Liver (tissue), 9 donors: ENCODE measurements around the gene CCDC68. TPM values are rescaled to one million over a fixed set of nuclear protein-coding genes. Genes with fewer than 3 reads are reported as not detected.

Experiments used
- DNase-seq: peaks from one replicate; pipeline ENCODE4 v3.0.0-alpha.2; 2017; ENCODE audit warnings: low spot score
- H3K27ac ChIP-seq, 2 donors: one replicate each; pipeline ENCODE4 v1.7.0; 2013; ENCODE audit warnings: inconsistent platforms in 2 of 2, low read length in 2 of 2, control low read depth in 1 of 2, low read depth in 1 of 2, mild to moderate bottlenecking in 1 of 2
- H3K27me3 ChIP-seq, 4 donors: one replicate each; pipeline versions ENCODE4 v1.6.1 to v1.7.0; 2013; ENCODE audit warnings: low read length in 3 of 4, inconsistent platforms in 1 of 4, mild to moderate bottlenecking in 1 of 4, moderate library complexity in 1 of 4; ENCODE audit not compliant: control insufficient read depth in 4 of 4, insufficient read depth in 4 of 4
- H3K36me3 ChIP-seq, 4 donors: one replicate each; pipeline versions ENCODE4 v1.6.1 to v1.7.0; 2013; ENCODE audit warnings: low read length in 3 of 4, mild to moderate bottlenecking in 3 of 4, low read depth in 1 of 4, moderate library complexity in 1 of 4; ENCODE audit not compliant: control insufficient read depth in 4 of 4, insufficient read depth in 3 of 4
- H3K4me1 ChIP-seq, 4 donors: one replicate each; pipeline versions ENCODE4 v1.6.1 to v1.7.0; 2013; ENCODE audit warnings: low read length in 3 of 4, mild to moderate bottlenecking in 3 of 4, moderate library complexity in 1 of 4; ENCODE audit not compliant: control insufficient read depth in 4 of 4, insufficient read depth in 4 of 4
- H3K4me3 ChIP-seq, 3 donors: one replicate each; pipeline versions ENCODE4 v1.6.1 to v1.7.0; 2013; ENCODE audit warnings: low read length in 3 of 3, control low read depth in 1 of 3, low read depth in 1 of 3, mild to moderate bottlenecking in 1 of 3
- H3K9ac ChIP-seq, 2 donors: one replicate each; pipeline ENCODE4 v1.7.0; 2013; ENCODE audit warnings: low read length in 2 of 2, mild to moderate bottlenecking in 2 of 2, moderate library complexity in 2 of 2, control low read depth in 1 of 2, low read depth in 1 of 2
- H3K9me3 ChIP-seq, 4 donors: one replicate each; pipeline versions ENCODE4 v1.6.1 to v1.7.0; 2013; ENCODE audit warnings: low read length in 3 of 4; ENCODE audit not compliant: control insufficient read depth in 4 of 4
- CTCF ChIP-seq: fragments of 150-350 bp; IDR thresholded peaks from 2 replicates; pipeline ENCODE4 v1.5.1; 2017; ENCODE audit warnings: improper control_type of control experiment, low read depth, low read length; ENCODE audit not compliant: missing input control
- EGR1 ChIP-seq, 2 donors: IDR thresholded peaks; 2 replicates each; pipeline ENCODE4 v1.6.1; 2016 to 2018; ENCODE audit warnings: antibody characterized with exemption in 2 of 2, low read depth in 2 of 2
- FOXA1 ChIP-seq: IDR thresholded peaks from 2 replicates; pipeline ENCODE4 v1.6.1; 2016; ENCODE audit warnings: antibody characterized with exemption
- FOXA2 ChIP-seq: IDR thresholded peaks from 2 replicates; pipeline ENCODE4 v1.6.1; 2016; ENCODE audit warnings: antibody characterized with exemption
- GABPA ChIP-seq, 2 donors: IDR thresholded peaks in 1 of 2; conservative IDR thresholded peaks in 1 of 2; 2 replicates each; pipeline ENCODE4 v1.6.1; 2016; ENCODE audit warnings: antibody characterized with exemption in 2 of 2, mild to moderate bottlenecking in 1 of 2, moderate library complexity in 1 of 2
- HNF4A ChIP-seq, 2 donors: conservative IDR thresholded peaks; 2 replicates each; pipeline ENCODE4 v1.6.1; 2016; ENCODE audit warnings: antibody characterized with exemption in 2 of 2, mild to moderate bottlenecking in 2 of 2
- HNF4G ChIP-seq: IDR thresholded peaks from 2 replicates; pipeline ENCODE4 v1.6.1; 2016; ENCODE audit warnings: antibody characterized with exemption
- JUND ChIP-seq, 2 donors: IDR thresholded peaks; 2 replicates each; pipeline ENCODE4 v1.6.1; 2016; ENCODE audit warnings: antibody characterized with exemption in 2 of 2
- MAX ChIP-seq: IDR thresholded peaks from 2 replicates; pipeline ENCODE4 v1.6.1; 2016; ENCODE audit warnings: antibody characterized with exemption
- RAD21 ChIP-seq, 2 donors: IDR thresholded peaks; 2 replicates each; pipeline ENCODE4 v1.6.1; 2016; ENCODE audit warnings: antibody characterized with exemption in 2 of 2, mild to moderate bottlenecking in 2 of 2
- RXRA ChIP-seq, 2 donors: IDR thresholded peaks; 2 replicates each; pipeline ENCODE4 v1.6.1; 2017 to 2018; ENCODE audit warnings: antibody characterized with exemption in 2 of 2, mild to moderate bottlenecking in 1 of 2
- SP1 ChIP-seq: IDR thresholded peaks from 2 replicates; pipeline ENCODE4 v1.6.1; 2018; ENCODE audit warnings: antibody characterized with exemption, mild to moderate bottlenecking
- TAF1 ChIP-seq: conservative IDR thresholded peaks from 2 replicates; pipeline ENCODE4 v1.6.1; 2016; ENCODE audit warnings: antibody characterized with exemption, mild to moderate bottlenecking
- YY1 ChIP-seq: IDR thresholded peaks from 2 replicates; pipeline ENCODE4 v1.6.1; 2016; ENCODE audit warnings: antibody characterized with exemption, mild to moderate bottlenecking
- WGBS: extraction: QIAGEN DNeasy Blood & Tissue Kit; methylation state at CpG from one replicate; pipeline ENCODE4 v1.1.7; 2013; 5-methylcytosine and 5-hydroxymethylcytosine counted together
- polyA plus RNA-seq, 2 donors: library from polyadenylated mRNA; stranded (reverse) in 1 of 2; unstranded in 1 of 2; fragments of 200-250 nt in 1 of 2; fragments of >200 nt in 1 of 2; fragmentation: Nextera tagmentation in 1 of 2; extraction: Ambion mirVana in 1 of 2; gene quantifications; one replicate each; pipeline versions ENCODE4 v1.2.1 to v1.2.3, GENCODE V29; 2013 to 2015
- total RNA-seq, 2 donors: library from RNA; depleted of rRNA; stranded (reverse); fragments of >200 nt; gene quantifications; one replicate each; pipeline ENCODE4 v1.2.3, GENCODE V29; 2014
- TF ChIP-seq, protein P1 (sequence below): IDR thresholded peaks from 2 replicates; pipeline ENCODE4 v1.6.1; 2016; ENCODE audit warnings: antibody characterized with exemption
- TF ChIP-seq, protein P2 (sequence below): IDR thresholded peaks from 2 replicates; pipeline ENCODE4 v1.6.1; 2016; ENCODE audit warnings: antibody characterized with exemption, mild to moderate bottlenecking
- donor health status: healthy.
- donor health status: healthy.
- donor health status: healthy.
- donor health status: healthy.
- donor health status: healthy.

Gene CCDC68
- total and polyA plus RNA-seq, 4 donors = 2.6 to 17.5 (median 11.2) TPM

DNA sequence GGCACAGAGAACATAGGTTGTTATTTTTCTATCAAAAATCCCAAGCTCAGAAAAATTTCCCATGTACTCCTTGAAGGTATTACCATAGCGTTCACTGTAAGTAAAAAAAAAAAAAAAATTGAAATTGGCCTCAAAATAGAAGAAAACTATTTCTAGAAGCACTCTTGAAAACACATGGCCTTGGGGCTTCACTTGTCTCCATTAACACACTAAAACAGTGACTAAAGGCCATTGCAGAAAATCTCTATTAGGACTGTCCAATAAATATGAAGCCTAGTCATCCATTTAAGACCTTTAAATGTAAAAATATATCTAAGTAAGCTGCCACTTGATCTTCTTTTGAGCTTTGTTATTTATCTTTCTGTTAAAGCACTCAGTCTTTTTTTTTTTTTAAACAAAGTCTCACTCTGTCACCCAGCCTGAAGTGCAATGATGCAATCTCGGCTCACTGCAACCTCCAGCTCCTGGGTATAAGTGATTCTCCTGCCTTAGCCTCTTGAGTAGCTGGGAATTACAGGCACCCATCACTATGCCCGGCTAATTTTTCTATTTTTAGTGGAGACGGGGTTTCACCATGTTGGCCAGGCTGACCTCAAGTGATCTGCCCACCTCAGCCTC is 35.8 kb downstream of the CCDC68 start:
- H3K9me3 ChIP-seq = no peaks in the 10 kb centered on the region
- no peak overlapping the region for H3K9ac ChIP-seq
- H3K4me1 ChIP-seq = no peaks in the 10 kb centered on the region
- WGBS = 88% methylated on average over 4 of the region's 4 CpGs
- peaks cover 1 to 4% (median 3%) of the 10 kb centered on the region in 4 donors for H3K36me3 ChIP-seq
- no peak for DNase-seq
- no peak overlapping the region for H3K27ac ChIP-seq
- H3K4me3 ChIP-seq = no peak overlapping the region
- H3K27me3 ChIP-seq = no peaks in the 10 kb centered on the region
- TF ChIP-seq GABPA (IDR thresholded peaks at IDR 0.05 in 1 of 2, conservative IDR thresholded peaks at IDR 0.05 in 1 of 2) (no peak), RAD21 (IDR thresholded peaks at IDR 0.05) (no peak), HNF4A (conservative IDR thresholded peaks at IDR 0.05) (no peak), JUND (IDR thresholded peaks at IDR 0.05) (no peak), RXRA (IDR thresholded peaks at IDR 0.05) (no peak), TAF1 (no peak), FOXA2 (no peak), HNF4G (no peak), CTCF (no peak), FOXA1 (no peak), YY1 (no peak), MAX (no peak)
- TF ChIP-seq, protein P1, sequence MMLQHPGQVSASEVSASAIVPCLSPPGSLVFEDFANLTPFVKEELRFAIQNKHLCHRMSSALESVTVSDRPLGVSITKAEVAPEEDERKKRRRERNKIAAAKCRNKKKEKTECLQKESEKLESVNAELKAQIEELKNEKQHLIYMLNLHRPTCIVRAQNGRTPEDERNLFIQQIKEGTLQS = no peak
- TF ChIP-seq, protein P2, sequence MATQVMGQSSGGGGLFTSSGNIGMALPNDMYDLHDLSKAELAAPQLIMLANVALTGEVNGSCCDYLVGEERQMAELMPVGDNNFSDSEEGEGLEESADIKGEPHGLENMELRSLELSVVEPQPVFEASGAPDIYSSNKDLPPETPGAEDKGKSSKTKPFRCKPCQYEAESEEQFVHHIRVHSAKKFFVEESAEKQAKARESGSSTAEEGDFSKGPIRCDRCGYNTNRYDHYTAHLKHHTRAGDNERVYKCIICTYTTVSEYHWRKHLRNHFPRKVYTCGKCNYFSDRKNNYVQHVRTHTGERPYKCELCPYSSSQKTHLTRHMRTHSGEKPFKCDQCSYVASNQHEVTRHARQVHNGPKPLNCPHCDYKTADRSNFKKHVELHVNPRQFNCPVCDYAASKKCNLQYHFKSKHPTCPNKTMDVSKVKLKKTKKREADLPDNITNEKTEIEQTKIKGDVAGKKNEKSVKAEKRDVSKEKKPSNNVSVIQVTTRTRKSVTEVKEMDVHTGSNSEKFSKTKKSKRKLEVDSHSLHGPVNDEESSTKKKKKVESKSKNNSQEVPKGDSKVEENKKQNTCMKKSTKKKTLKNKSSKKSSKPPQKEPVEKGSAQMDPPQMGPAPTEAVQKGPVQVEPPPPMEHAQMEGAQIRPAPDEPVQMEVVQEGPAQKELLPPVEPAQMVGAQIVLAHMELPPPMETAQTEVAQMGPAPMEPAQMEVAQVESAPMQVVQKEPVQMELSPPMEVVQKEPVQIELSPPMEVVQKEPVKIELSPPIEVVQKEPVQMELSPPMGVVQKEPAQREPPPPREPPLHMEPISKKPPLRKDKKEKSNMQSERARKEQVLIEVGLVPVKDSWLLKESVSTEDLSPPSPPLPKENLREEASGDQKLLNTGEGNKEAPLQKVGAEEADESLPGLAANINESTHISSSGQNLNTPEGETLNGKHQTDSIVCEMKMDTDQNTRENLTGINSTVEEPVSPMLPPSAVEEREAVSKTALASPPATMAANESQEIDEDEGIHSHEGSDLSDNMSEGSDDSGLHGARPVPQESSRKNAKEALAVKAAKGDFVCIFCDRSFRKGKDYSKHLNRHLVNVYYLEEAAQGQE = no peak

GRCh38 chr18:54919412-54919811 is 39.8 kb downstream of the CCDC68 start:
- no peaks in the 10 kb centered on the region for H3K27me3 ChIP-seq
- H3K4me1 ChIP-seq = no peaks in the 10 kb centered on the region
- no peak for DNase-seq
- WGBS = 95% methylated on average over 6 of the region's 6 CpGs
- H3K27ac ChIP-seq = no peak overlapping the region
- H3K9ac ChIP-seq = no peak overlapping the region
- H3K4me3 ChIP-seq = no peak overlapping the region
- H3K36me3 ChIP-seq = peaks cover 0 to 2% (median 0%) of the 10 kb centered on the region in 4 donors
- H3K9me3 ChIP-seq = no peaks in the 10 kb centered on the region
- TF ChIP-seq SP1 (no peak), HNF4A (conservative IDR thresholded peaks at IDR 0.05) (no peak), YY1 (no peak), EGR1 (IDR thresholded peaks at IDR 0.05; ENCODE audit: low read depth in 2 of 2) (no peak), HNF4G (no peak)
- TF ChIP-seq, protein P1 = no peak
- TF ChIP-seq, protein P2 = no peak
